Lower leg skin (tissue), 3 donors: ENCODE results near the gene LIMK2.

Experiments
- CTCF ChIP-seq, 3 donors: fragments of 450-650 bp; IDR thresholded peaks; one replicate each; pipeline ENCODE4 v1.5.1; 2016; ENCODE audit warnings: antibody characterized with exemption in 3 of 3, mild to moderate bottlenecking in 3 of 3, moderate library complexity in 2 of 3
- POLR2A ChIP-seq, 2 donors: fragments of 450-650 bp; IDR thresholded peaks; one replicate each; pipeline ENCODE4 v1.6.1; 2016 to 2017; ENCODE audit warnings: antibody characterized with exemption in 2 of 2, mild to moderate bottlenecking in 1 of 2, moderate library complexity in 1 of 2

GRCh38 chr22:31278151-31278621, 66.1 kb downstream of the LIMK2 start:
- no peak for TF ChIP-seq CTCF (IDR thresholded peaks at IDR 0.05)
- TF ChIP-seq POLR2A (IDR thresholded peaks at IDR 0.05) = no peak
